ENCODE data around the gene C16orf96.

- TF ChIP-seq TAF1 (IDR thresholded peaks at IDR 0.05; ENCODE audit: borderline replicate concordance, low read depth, low read length) (no peak), POLR2A (IDR thresholded peaks at IDR 0.05; ENCODE audit: low read depth, low read length) (no peak)
Observed at GRCh38 chr16:4636196-4636595, 80.1 kb downstream of the C16orf96 start.

All from GM12892 (cell line).